SU-DHL-6 (cell line): Measurements from ENCODE around the gene SELENOK.

Experiments
- H2AFZ ChIP-seq: fragments of 200-600 bp; sonication (generic); 2 replicates; pipeline ENCODE4 v1.6.1; 2014; ENCODE audit warnings: low read depth, mild to moderate bottlenecking, moderate library complexity, mixed read lengths, antibody characterized with exemption, low read length; ENCODE audit not compliant: severe bottlenecking
- H3F3A ChIP-seq: fragments of 200-600 bp; shearing (Covaris generic); 2 replicates; pipeline ENCODE4 v1.6.0; 2016; ENCODE audit warnings: antibody characterized with exemption, mild to moderate bottlenecking; ENCODE audit not compliant: insufficient read depth
- H3K27ac ChIP-seq: fragments of 200-600 bp; sonication (generic); 2 replicates; pipeline ENCODE4 v1.5.1; 2016; ENCODE audit warnings: low read depth, mild to moderate bottlenecking, low read length, moderate library complexity, mixed read lengths
- H3K27me3 ChIP-seq: fragments of 200-600 bp; sonication (generic), shearing (Covaris generic); 2 replicates; pipeline ENCODE4 v1.6.0; 2014; ENCODE audit warnings: mild to moderate bottlenecking, low read length
- H3K36me3 ChIP-seq: fragments of 200-600 bp; sonication (generic); 2 replicates; pipeline ENCODE4 v1.6.1; 2014; ENCODE audit warnings: mild to moderate bottlenecking, low read length, mixed read lengths
- H3K4me2 ChIP-seq: fragments of 300-600, 200-600 bp; shearing (Covaris generic), sonication (generic); 2 replicates; pipeline ENCODE4 v1.6.0; 2014; ENCODE audit warnings: low read length, low read depth, mild to moderate bottlenecking; ENCODE audit not compliant: poor library complexity, severe bottlenecking
- H3K4me3 ChIP-seq: fragments of 200-600 bp; sonication (generic); 2 replicates; pipeline ENCODE4 v1.5.1; 2014; ENCODE audit warnings: antibody characterized with exemption, low read length, mild to moderate bottlenecking, mixed read lengths; ENCODE audit not compliant: insufficient read depth, poor library complexity, severe bottlenecking
- H3K79me2 ChIP-seq: fragments of 200-600 bp; sonication (generic); 2 replicates; pipeline ENCODE4 v1.6.1; 2014; ENCODE audit warnings: mild to moderate bottlenecking, low read length, moderate library complexity; ENCODE audit not compliant: insufficient read depth
- H3K9ac ChIP-seq: fragments of 200-600 bp; sonication (generic); 2 replicates; pipeline ENCODE4 v1.7.0; 2014; ENCODE audit warnings: mild to moderate bottlenecking, low read length
- H3K9me2 ChIP-seq: fragments of 200-600 bp; sonication (generic); replicated peaks from 2 replicates; pipeline ENCODE4 v1.6.1; 2014; ENCODE audit warnings: low read length; ENCODE audit not compliant: insufficient read depth
- H3K9me3 ChIP-seq: fragments of 200-600 bp; sonication (generic); 2 replicates; pipeline ENCODE4 v1.6.1; 2014; ENCODE audit warnings: low read length, mixed read lengths; ENCODE audit not compliant: insufficient read depth
- H4K20me1 ChIP-seq: fragments of 200-600 bp; sonication (generic); 2 replicates; pipeline ENCODE4 v1.6.1; 2014; ENCODE audit warnings: low read depth, mild to moderate bottlenecking, antibody characterized with exemption, low read length, moderate library complexity, mixed read lengths
- EZH2phosphoT487 ChIP-seq: fragments of 200-600 bp; sonication (generic), shearing (Covaris generic); conservative IDR thresholded peaks from 2 replicates; pipeline ENCODE4 v1.6.1; 2018; ENCODE audit warnings: mild to moderate bottlenecking, antibody characterized with exemption, low read length, moderate library complexity, mixed read lengths
- TF ChIP-seq, protein P1 (sequence below): fragments of 200-600 bp; sonication (generic); IDR thresholded peaks from one replicate; pipeline ENCODE4 v1.5.1; 2017; ENCODE audit warnings: antibody characterized with exemption, mild to moderate bottlenecking, low read length, moderate library complexity; ENCODE audit not compliant: insufficient read depth, poor library complexity, severe bottlenecking

Gene SELENOK

DNA sequence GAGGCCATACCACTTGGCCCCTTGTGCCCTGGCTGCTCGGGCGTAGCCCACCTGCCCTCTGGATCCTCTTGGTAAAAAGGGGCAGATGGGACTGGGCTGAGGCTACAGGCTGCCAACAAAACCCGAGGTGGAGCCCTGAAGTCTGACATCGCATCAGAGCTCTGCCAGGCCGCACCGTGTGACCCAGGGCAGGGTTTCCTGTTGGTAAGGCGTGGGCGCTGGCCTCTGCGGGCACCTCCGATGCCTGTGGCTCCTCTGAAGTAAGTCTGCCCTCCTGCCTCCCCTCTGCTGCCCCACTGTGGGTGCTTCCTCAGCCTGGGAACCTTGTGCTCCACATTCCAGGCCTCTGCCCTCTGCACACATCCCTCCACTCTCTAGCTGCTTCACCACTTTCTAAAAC, 54.3 kb downstream of the SELENOK start:
- H3K27ac ChIP-seq: no peak overlapping the region
- no peak overlapping the region for H3K4me3 ChIP-seq
- H2AFZ ChIP-seq: no peak overlapping the region
- H3K4me2 ChIP-seq: no peak overlapping the region
- no peaks in the 10 kb centered on the region for H4K20me1 ChIP-seq
- H3K79me2 ChIP-seq: peaks cover 23% of the 10 kb centered on the region
- H3K9ac ChIP-seq: no peak overlapping the region
- TF ChIP-seq, protein P1, sequence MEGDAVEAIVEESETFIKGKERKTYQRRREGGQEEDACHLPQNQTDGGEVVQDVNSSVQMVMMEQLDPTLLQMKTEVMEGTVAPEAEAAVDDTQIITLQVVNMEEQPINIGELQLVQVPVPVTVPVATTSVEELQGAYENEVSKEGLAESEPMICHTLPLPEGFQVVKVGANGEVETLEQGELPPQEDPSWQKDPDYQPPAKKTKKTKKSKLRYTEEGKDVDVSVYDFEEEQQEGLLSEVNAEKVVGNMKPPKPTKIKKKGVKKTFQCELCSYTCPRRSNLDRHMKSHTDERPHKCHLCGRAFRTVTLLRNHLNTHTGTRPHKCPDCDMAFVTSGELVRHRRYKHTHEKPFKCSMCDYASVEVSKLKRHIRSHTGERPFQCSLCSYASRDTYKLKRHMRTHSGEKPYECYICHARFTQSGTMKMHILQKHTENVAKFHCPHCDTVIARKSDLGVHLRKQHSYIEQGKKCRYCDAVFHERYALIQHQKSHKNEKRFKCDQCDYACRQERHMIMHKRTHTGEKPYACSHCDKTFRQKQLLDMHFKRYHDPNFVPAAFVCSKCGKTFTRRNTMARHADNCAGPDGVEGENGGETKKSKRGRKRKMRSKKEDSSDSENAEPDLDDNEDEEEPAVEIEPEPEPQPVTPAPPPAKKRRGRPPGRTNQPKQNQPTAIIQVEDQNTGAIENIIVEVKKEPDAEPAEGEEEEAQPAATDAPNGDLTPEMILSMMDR: no peak
- TF ChIP-seq EZH2phosphoT487: no peak
- H3K9me2 ChIP-seq: no peaks in the 10 kb centered on the region
- no peaks in the 10 kb centered on the region for H3F3A ChIP-seq
- no peaks in the 10 kb centered on the region for H3K27me3 ChIP-seq
- H3K36me3 ChIP-seq: peaks cover 13% of the 10 kb centered on the region; the same call in 1 of the 2 replicates
- no peaks in the 10 kb centered on the region for H3K9me3 ChIP-seq

DNA sequence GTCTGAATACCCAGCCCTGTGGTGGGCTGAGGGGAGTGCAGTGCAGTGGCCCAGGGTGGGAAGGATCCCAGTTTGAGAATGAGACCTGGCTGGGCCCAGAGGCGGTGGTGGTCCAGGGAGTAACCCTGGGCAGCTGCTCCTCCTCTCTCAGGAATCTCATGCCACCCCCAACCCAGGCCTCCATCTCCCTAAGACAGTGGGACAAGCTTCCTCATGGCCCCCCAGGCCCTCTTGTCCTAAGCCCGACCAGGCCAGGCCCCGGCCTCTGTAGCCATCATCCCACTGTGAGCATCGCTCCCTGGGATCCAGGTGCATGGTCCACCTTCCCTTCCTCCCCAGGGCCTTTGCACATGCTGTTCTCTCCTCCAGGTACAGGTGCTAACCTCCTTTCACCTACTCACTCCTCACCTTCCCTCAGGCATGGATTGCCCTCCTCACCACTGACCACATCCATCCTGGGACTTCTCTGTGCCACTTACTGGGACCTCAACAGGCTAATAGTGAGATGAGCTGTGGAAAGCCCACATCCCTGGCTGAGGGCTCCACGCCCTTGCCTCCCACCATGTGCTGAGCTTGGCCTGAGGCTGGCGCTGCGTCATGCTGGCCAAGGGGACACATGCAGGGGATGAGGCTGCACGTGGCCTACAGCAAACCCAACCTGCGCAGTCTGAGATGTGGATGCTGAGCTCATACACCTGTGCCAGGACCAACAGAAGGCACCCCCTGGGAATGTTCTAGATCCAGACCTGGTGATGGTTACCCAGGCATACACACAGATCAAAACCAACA, 55.4 kb downstream of the SELENOK start:
- H3K36me3 ChIP-seq: peaks cover 13% of the 10 kb centered on the region; the same call in 1 of the 2 replicates
- H3K27ac ChIP-seq: no peak overlapping the region
- H3K9me3 ChIP-seq: no peaks in the 10 kb centered on the region
- no peak overlapping the region for H3K4me2 ChIP-seq
- no peak overlapping the region for H3K4me3 ChIP-seq
- H2AFZ ChIP-seq: no peak overlapping the region
- no peaks in the 10 kb centered on the region for H3K9me2 ChIP-seq
- TF ChIP-seq EZH2phosphoT487: no peak
- TF ChIP-seq, protein P1: no peak
- H3F3A ChIP-seq: no peaks in the 10 kb centered on the region
- no peaks in the 10 kb centered on the region for H3K27me3 ChIP-seq
- H4K20me1 ChIP-seq: no peaks in the 10 kb centered on the region
- H3K9ac ChIP-seq: no peak overlapping the region
- H3K79me2 ChIP-seq: 0 out of 2 replicates have a peak, but pooled peaks cover 12% of the 10 kb centered on the region

- H3K27ac ChIP-seq: no peak overlapping the region
- no peaks in the 10 kb centered on the region for H3K9me3 ChIP-seq
- no peak overlapping the region for H3K4me3 ChIP-seq
- H3K27me3 ChIP-seq: no peaks in the 10 kb centered on the region
- TF ChIP-seq EZH2phosphoT487: no peak
- TF ChIP-seq, protein P1: no peak
- peaks cover 13% of the 10 kb centered on the region; the same call in 1 of the 2 replicates for H3K36me3 ChIP-seq
- H3K9me2 ChIP-seq: no peaks in the 10 kb centered on the region
- no peaks in the 10 kb centered on the region for H4K20me1 ChIP-seq
- H2AFZ ChIP-seq: no peak overlapping the region
- no peak overlapping the region for H3K9ac ChIP-seq
- H3F3A ChIP-seq: no peaks in the 10 kb centered on the region
- H3K4me2 ChIP-seq: no peak overlapping the region
- H3K79me2 ChIP-seq: peaks cover 10% of the 10 kb centered on the region; the same call in 1 of the 2 replicates
Observed at GRCh38 chr3:53835257-53835656, 56.4 kb downstream of the SELENOK start.
